A549 treated with RU486 at 1 μM for 4 hours (cell line): Measurements from ENCODE around the gene RAPGEF3. TPM values are rescaled to one million over a fixed set of nuclear protein-coding genes. Genes with fewer than 3 reads are reported as not detected.

Source experiments
- total RNA-seq: library from RNA; stranded (reverse); fragments of 200-300 nt; extraction: Qiagen RNA extraction; gene quantifications from 5 replicates; pipeline ENCODE4 v1.2.3, GENCODE V29; 2022; ENCODE audit warnings: low read depth

The RAPGEF3 gene
- 0.27 to 0.78 TPM (median 0.53 TPM) in 5 replicates for total RNA-seq

GRCh38 chr12:47758834-47759690 lies at the start of gene RAPGEF3:
TSS of gene RAPGEF3 (minus strand) at chr12:47758880. CDS start at chr12:47758556, 324 bp downstream.

GRCh38 chr12:47773062-47773857 lies 14.6 kb upstream of the RAPGEF3 start, which contains the start of gene SLC48A1:
TSS of gene SLC48A1 (plus strand) at chr12:47773238. CDS start at chr12:47773305, 67 bp downstream.

GRCh38 chr12:47725091-47725772 lies 33.4 kb downstream of the RAPGEF3 start, which contains the start of gene ENDOU:
TSS of gene ENDOU (minus strand) at chr12:47725490. CDS start at chr12:47725413, 77 bp downstream.

GRCh38 chr12:47705566-47706425 lies 52.9 kb downstream of the RAPGEF3 start, which contains the start of gene RPAP3:
TSS of gene RPAP3 (minus strand) at chr12:47706030. CDS start at chr12:47702840, 3,190 bp downstream.

Other genes with a start within 250 kb of the RAPGEF3 start
- 20.1 to 64.7 TPM (median 45.0 TPM) in 5 replicates for gene RPAP3, start 52.9 kb downstream of the RAPGEF3 start, total RNA-seq
- gene ENDOU, start 33.4 kb downstream of the RAPGEF3 start, total RNA-seq: not detected in 5 replicates
- gene SLC48A1, start 14.4 kb upstream of the RAPGEF3 start, total RNA-seq: 22.8 to 30.1 TPM (median 29.2 TPM) in 5 replicates
- 36.2 to 52.0 TPM (median 47.5 TPM) in 5 replicates for gene HDAC7, start 61.0 kb upstream of the RAPGEF3 start, total RNA-seq
- gene VDR, start 146.1 kb upstream of the RAPGEF3 start, total RNA-seq: 2.8 to 3.6 TPM (median 3.0 TPM) in 5 replicates
- gene TMEM106C, start 204.7 kb upstream of the RAPGEF3 start, total RNA-seq: 123 to 152 TPM (median 136 TPM) in 5 replicates
- gene COL2A1, start 245.6 kb upstream of the RAPGEF3 start, total RNA-seq: 0.06 to 0.40 TPM (median 0.17 TPM) in 4 of 5 replicates, not detected in the other